Neural progenitor cell (in vitro differentiated cells): ENCODE measurements around the gene P2RY12. TPM values are rescaled to one million over a fixed set of nuclear protein-coding genes. Genes with fewer than 3 reads are reported as not detected.

Experiments
- DNase-seq: peaks from one replicate; pipeline ENCODE4 v3.0.0-alpha.2; 2016; ENCODE audit warnings: low spot score
- H2AFZ ChIP-seq: fragments of 200-600 bp; sonication (generic); replicated peaks from 2 replicates; pipeline ENCODE4 v1.6.1; 2016; ENCODE audit warnings: antibody characterized with exemption
- H3F3A ChIP-seq: fragments of 200-600 bp; sonication (generic); 2 replicates; pipeline ENCODE4 v1.6.1; 2016; ENCODE audit warnings: antibody characterized with exemption, low read depth
- H3K27ac ChIP-seq: fragments of 200-600 bp; sonication (generic); 2 replicates; pipeline ENCODE4 v1.5.1; 2016; ENCODE audit warnings: mild to moderate bottlenecking
- H3K27me3 ChIP-seq: fragments of 200-600 bp; sonication (generic); 2 replicates; pipeline ENCODE4 v1.6.1; 2016; ENCODE audit warnings: mild to moderate bottlenecking, moderate library complexity
- H3K36me3 ChIP-seq: fragments of 200-600 bp; sonication (generic); 2 replicates; pipeline ENCODE4 v1.5.1; 2016
- H3K4me1 ChIP-seq: fragments of 200-600 bp; sonication (generic); 2 replicates; pipeline ENCODE4 v1.6.1; 2016; ENCODE audit warnings: mixed run types
- H3K4me2 ChIP-seq: fragments of 200-600 bp; sonication (generic); 2 replicates; pipeline ENCODE4 v1.6.1; 2016
- H3K4me3 ChIP-seq: fragments of 200-600 bp; sonication (generic); 2 replicates; pipeline ENCODE4 v1.5.1; 2016
- H3K79me2 ChIP-seq: fragments of 200-600 bp; sonication (generic); 2 replicates; pipeline ENCODE4 v1.6.1; 2016; ENCODE audit warnings: low read depth
- H3K9ac ChIP-seq: fragments of 200-600 bp; sonication (generic); 2 replicates; pipeline ENCODE4 v1.6.1; 2016
- H3K9me3 ChIP-seq: fragments of 200-600 bp; sonication (generic); 2 replicates; pipeline ENCODE4 v1.5.1; 2016; ENCODE audit warnings: low read depth
- H4K20me1 ChIP-seq: fragments of 200-600 bp; sonication (generic); 2 replicates; pipeline ENCODE4 v1.6.1; 2016; ENCODE audit warnings: low read depth
- H3K27ac Mint-ChIP-seq: 3 replicates; pipeline ENCODE4 v1.8.0; 2021; ENCODE audit warnings: mixed read lengths
- H3K27me3 Mint-ChIP-seq: 2 replicates; pipeline ENCODE4 v1.8.0; 2022; ENCODE audit warnings: low read depth, mild to moderate bottlenecking, inconsistent platforms, moderate library complexity, mixed read lengths; ENCODE audit not compliant: insufficient read depth
- H3K36me3 Mint-ChIP-seq: 3 replicates; pipeline ENCODE4 v1.8.0; 2021; ENCODE audit warnings: mixed read lengths
- H3K4me1 Mint-ChIP-seq: 3 replicates; pipeline ENCODE4 v1.8.0; 2021; ENCODE audit warnings: mixed read lengths
- H3K4me3 Mint-ChIP-seq: 3 replicates; pipeline ENCODE4 v1.8.0; 2021; ENCODE audit warnings: mild to moderate bottlenecking, moderate library complexity, mixed read lengths
- H3K9me3 Mint-ChIP-seq: 3 replicates; pipeline ENCODE4 v1.8.0; 2020; ENCODE audit warnings: mixed read lengths
- EZH2 ChIP-seq: fragments of 200-600 bp; sonication (generic); IDR thresholded peaks from 2 replicates; pipeline ENCODE4 v1.6.1; 2017; ENCODE audit warnings: antibody characterized with exemption, mild to moderate bottlenecking, moderate library complexity
- EZH2phosphoT487 ChIP-seq: fragments of 200-600 bp; sonication (generic); IDR thresholded peaks from 2 replicates; pipeline ENCODE4 v1.6.1; 2017; ENCODE audit warnings: antibody characterized with exemption
- total RNA-seq: library from RNA; depleted of rRNA; stranded (reverse); fragments of >200 nt; gene quantifications from 2 replicates; pipeline ENCODE4 v1.2.3, GENCODE V29; 2015; ENCODE audit warnings: low replicate concordance
- TF ChIP-seq, protein P1 (sequence below): fragments of 200-600 bp; sonication (generic); IDR thresholded peaks from 2 replicates; pipeline ENCODE4 v1.5.1; 2017; ENCODE audit warnings: antibody characterized with exemption, mild to moderate bottlenecking

The P2RY12 gene
- total RNA-seq, 1 donor from 2014 or later = not detected

DNA sequence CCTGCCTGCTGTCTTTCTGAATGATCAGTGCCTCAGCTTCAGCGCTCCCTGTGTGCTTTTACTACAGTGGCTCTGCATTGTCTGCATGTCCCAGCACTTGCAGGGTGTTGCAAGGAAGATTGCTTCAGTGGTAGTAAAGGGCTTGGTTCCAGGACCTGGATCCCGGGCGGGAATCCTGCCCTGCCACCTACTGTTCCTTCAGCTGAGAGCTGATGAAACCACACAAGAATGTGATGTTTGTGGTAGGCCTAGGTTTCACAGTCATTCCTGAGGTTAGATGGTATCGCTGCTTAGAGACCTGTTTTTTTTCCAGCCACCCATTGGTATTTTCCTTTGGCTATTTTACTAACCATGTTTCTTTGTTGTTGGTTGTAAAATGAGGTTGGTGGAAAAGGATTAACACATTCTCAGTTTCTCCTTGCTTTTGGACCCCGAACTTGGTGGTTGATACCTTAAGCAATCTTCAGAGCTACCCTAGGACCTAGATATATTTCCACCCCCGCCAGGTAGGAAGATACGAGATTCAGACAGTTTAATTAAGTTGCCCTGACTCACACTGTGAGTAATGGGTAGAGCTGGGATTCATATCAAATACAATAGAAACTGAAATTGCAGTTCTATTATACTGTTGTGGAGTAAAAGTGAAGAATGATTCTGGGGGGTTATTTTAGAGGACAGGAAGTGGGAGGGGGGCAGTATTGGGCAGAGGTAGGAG, 79.3 kb downstream of the P2RY12 start:
- no peak overlapping the region for H3K9ac ChIP-seq
- H3K4me1 ChIP-seq = peaks cover 5% of the 10 kb centered on the region
- no peak overlapping the region for H2AFZ ChIP-seq
- H3K27me3 ChIP-seq = no peaks in the 10 kb centered on the region
- no peak overlapping the region for H3K27ac ChIP-seq
- H3K79me2 ChIP-seq = no peaks in the 10 kb centered on the region
- H4K20me1 ChIP-seq = no peaks in the 10 kb centered on the region
- no peak overlapping the region for H3K4me3 Mint-ChIP-seq
- no peaks in the 10 kb centered on the region for H3K36me3 ChIP-seq
- H3K36me3 Mint-ChIP-seq = peaks cover 5% of the 10 kb centered on the region
- H3K4me3 ChIP-seq = no peak overlapping the region
- no peaks in the 10 kb centered on the region for H3K9me3 Mint-ChIP-seq
- no peak overlapping the region for H3K27ac Mint-ChIP-seq
- peaks cover 5% of the 10 kb centered on the region for H3F3A ChIP-seq
- H3K4me2 ChIP-seq = no peak overlapping the region
- DNase-seq = peak; percentile 50
- TF ChIP-seq, protein P1, sequence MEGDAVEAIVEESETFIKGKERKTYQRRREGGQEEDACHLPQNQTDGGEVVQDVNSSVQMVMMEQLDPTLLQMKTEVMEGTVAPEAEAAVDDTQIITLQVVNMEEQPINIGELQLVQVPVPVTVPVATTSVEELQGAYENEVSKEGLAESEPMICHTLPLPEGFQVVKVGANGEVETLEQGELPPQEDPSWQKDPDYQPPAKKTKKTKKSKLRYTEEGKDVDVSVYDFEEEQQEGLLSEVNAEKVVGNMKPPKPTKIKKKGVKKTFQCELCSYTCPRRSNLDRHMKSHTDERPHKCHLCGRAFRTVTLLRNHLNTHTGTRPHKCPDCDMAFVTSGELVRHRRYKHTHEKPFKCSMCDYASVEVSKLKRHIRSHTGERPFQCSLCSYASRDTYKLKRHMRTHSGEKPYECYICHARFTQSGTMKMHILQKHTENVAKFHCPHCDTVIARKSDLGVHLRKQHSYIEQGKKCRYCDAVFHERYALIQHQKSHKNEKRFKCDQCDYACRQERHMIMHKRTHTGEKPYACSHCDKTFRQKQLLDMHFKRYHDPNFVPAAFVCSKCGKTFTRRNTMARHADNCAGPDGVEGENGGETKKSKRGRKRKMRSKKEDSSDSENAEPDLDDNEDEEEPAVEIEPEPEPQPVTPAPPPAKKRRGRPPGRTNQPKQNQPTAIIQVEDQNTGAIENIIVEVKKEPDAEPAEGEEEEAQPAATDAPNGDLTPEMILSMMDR = peak; percentile 4
- TF ChIP-seq EZH2phosphoT487 = no peak
- no peaks in the 10 kb centered on the region for H3K27me3 Mint-ChIP-seq
- peaks cover 7% of the 10 kb centered on the region for H3K4me1 Mint-ChIP-seq
- no peaks in the 10 kb centered on the region for H3K9me3 ChIP-seq

DNA sequence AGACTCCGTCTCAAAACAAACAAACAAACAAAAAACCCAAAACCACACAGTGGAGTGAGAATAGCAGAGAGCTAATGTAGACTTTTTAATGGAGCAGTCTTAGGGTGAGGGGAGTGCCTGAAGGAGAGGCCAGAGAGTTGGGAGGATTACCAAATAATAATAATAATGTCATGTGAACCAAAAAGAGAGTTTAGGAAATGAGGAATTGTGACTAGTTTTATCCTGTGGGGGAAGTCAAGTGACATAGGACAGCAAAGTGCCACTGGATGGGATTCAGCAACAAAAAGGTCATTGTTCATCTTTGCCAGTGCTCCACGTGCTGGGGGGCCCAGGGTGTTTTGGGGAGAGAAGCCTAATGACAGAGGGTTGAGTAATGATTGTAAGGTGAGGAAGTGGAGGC, 80.8 kb downstream of the P2RY12 start:
- TF ChIP-seq, protein P1 = no peak
- TF ChIP-seq EZH2phosphoT487 (no peak), EZH2 (no peak)
- H3K27me3 ChIP-seq = no peaks in the 10 kb centered on the region
- no peak overlapping the region for H3K4me2 ChIP-seq
- no peaks in the 10 kb centered on the region for H3K9me3 ChIP-seq
- H3K9ac ChIP-seq = no peak overlapping the region
- Mint-ChIP-seq H3K36me3 (peaks cover 5% of the 10 kb centered on the region), H3K4me1 (peaks cover 7% of the 10 kb centered on the region), H3K27ac (peak overlapping the region; percentile 28), H3K4me3 (no peak overlapping the region), H3K9me3 (no peaks in the 10 kb centered on the region), H3K27me3 (no peaks in the 10 kb centered on the region)
- peaks cover 5% of the 10 kb centered on the region for H3K4me1 ChIP-seq
- no peaks in the 10 kb centered on the region for H4K20me1 ChIP-seq
- H3K27ac ChIP-seq = no peak overlapping the region
- no peak overlapping the region for H3K4me3 ChIP-seq
- no peaks in the 10 kb centered on the region for H3K36me3 ChIP-seq
- no peak overlapping the region for H2AFZ ChIP-seq
- H3K79me2 ChIP-seq = no peaks in the 10 kb centered on the region
- H3F3A ChIP-seq = peaks cover 5% of the 10 kb centered on the region
- no peak for DNase-seq

DNA sequence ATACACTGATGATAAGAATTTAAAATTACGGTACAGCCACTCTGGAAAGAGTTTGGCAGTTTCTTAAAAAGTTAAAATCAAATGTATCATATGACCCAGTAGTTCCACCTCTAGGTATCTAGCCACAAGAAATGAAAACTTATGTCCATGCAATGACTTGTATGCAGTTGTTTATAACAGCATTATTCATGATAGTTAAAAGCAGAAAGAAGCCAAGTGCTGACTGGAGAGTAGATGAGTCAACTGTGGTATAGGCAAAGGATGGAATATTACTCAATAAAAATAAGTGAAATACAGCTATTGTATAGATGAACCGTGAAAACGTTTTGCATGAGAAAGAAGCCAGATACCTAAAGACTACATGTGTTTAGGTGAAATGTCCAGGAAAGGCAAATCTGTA, 82.8 kb downstream of the P2RY12 start:
- no peaks in the 10 kb centered on the region for H4K20me1 ChIP-seq
- no peak overlapping the region for H3K4me2 ChIP-seq
- no peaks in the 10 kb centered on the region for H3K9me3 Mint-ChIP-seq
- no peaks in the 10 kb centered on the region for H3K27me3 Mint-ChIP-seq
- H3F3A ChIP-seq = peaks cover 5% of the 10 kb centered on the region
- H3K4me1 Mint-ChIP-seq = peaks cover 7% of the 10 kb centered on the region
- peaks cover 5% of the 10 kb centered on the region for H3K4me1 ChIP-seq
- H3K36me3 Mint-ChIP-seq = peaks cover 5% of the 10 kb centered on the region
- H3K27me3 ChIP-seq = no peaks in the 10 kb centered on the region
- no peak for TF ChIP-seq EZH2
- TF ChIP-seq, protein P1 = no peak
- TF ChIP-seq EZH2phosphoT487 = no peak
- no peak overlapping the region for H3K9ac ChIP-seq
- H3K4me3 Mint-ChIP-seq = no peak overlapping the region
- H3K4me3 ChIP-seq = no peak overlapping the region
- H3K27ac Mint-ChIP-seq = no peak overlapping the region
- H2AFZ ChIP-seq = no peak overlapping the region
- H3K79me2 ChIP-seq = no peaks in the 10 kb centered on the region
- H3K9me3 ChIP-seq = no peaks in the 10 kb centered on the region
- no peak for DNase-seq
- H3K27ac ChIP-seq = no peak overlapping the region
- no peaks in the 10 kb centered on the region for H3K36me3 ChIP-seq
